Regular cardiac myocyte (primary cell): ENCODE results near the gene SLITRK1. TPM values are rescaled to one million over a fixed set of nuclear protein-coding genes. Genes with fewer than 3 reads are reported as not detected.

ENCODE experiments used
- total RNA-seq: library from RNA; depleted of rRNA; stranded (reverse); fragments of >200 nt; gene quantifications from 2 replicates; pipeline ENCODE4 v1.2.3, GENCODE V29; 2014

Gene SLITRK1, protein sequence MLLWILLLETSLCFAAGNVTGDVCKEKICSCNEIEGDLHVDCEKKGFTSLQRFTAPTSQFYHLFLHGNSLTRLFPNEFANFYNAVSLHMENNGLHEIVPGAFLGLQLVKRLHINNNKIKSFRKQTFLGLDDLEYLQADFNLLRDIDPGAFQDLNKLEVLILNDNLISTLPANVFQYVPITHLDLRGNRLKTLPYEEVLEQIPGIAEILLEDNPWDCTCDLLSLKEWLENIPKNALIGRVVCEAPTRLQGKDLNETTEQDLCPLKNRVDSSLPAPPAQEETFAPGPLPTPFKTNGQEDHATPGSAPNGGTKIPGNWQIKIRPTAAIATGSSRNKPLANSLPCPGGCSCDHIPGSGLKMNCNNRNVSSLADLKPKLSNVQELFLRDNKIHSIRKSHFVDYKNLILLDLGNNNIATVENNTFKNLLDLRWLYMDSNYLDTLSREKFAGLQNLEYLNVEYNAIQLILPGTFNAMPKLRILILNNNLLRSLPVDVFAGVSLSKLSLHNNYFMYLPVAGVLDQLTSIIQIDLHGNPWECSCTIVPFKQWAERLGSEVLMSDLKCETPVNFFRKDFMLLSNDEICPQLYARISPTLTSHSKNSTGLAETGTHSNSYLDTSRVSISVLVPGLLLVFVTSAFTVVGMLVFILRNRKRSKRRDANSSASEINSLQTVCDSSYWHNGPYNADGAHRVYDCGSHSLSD
- total RNA-seq = not detected in 2 replicates

DNA sequence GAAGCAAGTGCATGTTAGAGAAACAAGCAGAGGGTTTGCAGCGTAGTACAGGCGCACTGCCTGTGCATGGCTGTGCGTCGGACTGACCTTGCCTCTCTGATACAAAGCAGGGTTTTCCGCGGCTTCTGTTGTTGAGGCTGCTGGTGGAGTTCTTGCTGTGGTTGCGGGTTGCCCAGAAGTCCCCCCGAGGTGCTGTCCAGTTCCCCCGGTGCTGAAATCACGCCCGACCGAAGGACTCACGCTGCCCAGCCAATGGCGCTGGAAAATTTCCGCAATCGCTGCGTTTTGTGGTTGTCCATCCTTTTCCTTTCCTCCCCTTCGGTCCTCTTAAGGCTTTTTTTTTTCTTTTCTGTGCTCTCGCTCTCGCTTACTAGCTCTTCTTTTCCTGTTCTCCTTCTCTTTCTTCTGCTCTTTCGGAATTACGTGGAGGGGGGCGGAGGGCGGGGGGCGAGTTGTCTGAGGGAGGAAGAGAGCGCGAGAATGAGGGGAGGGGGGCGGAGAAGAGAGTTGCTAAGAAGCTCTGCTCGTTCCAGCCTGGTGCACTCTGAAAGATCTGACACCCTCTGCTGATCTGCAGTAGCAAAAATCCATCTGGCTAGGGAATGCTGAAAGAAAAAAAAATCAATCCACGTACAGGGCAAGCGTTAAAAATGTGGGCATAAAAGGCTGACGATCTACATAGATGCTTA, at the start of gene SLITRK1:
TSS of gene SLITRK1 (minus strand) at position 558 of the 689 bp plus-strand sequence. CDS start 967 bp downstream, outside the sequence.

